ENCODE measurements around the gene YJU2. TPM values are rescaled to one million over a fixed set of nuclear protein-coding genes. Genes with fewer than 3 reads are reported as not detected.

Gene YJU2
- total and polyA plus RNA-seq, 4 donors = 6.5 to 12.7 (median 10.3) TPM

- Histone ChIP-seq H3K4me1 (ENCODE audit: control insufficient read depth in 4 of 4, insufficient read depth in 4 of 4, low read length in 3 of 4) (no peaks in the 10 kb centered on the region), H3K27ac (ENCODE audit: low read depth in 1 of 2, low read length in 2 of 2) (no peak within 1 kb of the TSS), H3K36me3 (ENCODE audit: control insufficient read depth in 4 of 4, insufficient read depth in 3 of 4, low read depth in 1 of 4, low read length in 3 of 4) (no peaks in the 10 kb centered on the region), H3K9me3 (ENCODE audit: control insufficient read depth in 4 of 4, low read length in 3 of 4) (no peaks in the 10 kb centered on the region), H3K9ac (ENCODE audit: low read depth in 1 of 2, low read length in 2 of 2) (no peak within 1 kb of the TSS), H3K27me3 (ENCODE audit: control insufficient read depth in 4 of 4, insufficient read depth in 4 of 4, low read length in 3 of 4) (no peaks in the 10 kb centered on the region), H3K4me3 (ENCODE audit: low read depth in 1 of 3, low read length in 3 of 3) (no peak within 1 kb of the TSS)
- TF ChIP-seq SP1 (IDR thresholded peaks at IDR 0.05) = no peak
- TF ChIP-seq, protein P1, sequence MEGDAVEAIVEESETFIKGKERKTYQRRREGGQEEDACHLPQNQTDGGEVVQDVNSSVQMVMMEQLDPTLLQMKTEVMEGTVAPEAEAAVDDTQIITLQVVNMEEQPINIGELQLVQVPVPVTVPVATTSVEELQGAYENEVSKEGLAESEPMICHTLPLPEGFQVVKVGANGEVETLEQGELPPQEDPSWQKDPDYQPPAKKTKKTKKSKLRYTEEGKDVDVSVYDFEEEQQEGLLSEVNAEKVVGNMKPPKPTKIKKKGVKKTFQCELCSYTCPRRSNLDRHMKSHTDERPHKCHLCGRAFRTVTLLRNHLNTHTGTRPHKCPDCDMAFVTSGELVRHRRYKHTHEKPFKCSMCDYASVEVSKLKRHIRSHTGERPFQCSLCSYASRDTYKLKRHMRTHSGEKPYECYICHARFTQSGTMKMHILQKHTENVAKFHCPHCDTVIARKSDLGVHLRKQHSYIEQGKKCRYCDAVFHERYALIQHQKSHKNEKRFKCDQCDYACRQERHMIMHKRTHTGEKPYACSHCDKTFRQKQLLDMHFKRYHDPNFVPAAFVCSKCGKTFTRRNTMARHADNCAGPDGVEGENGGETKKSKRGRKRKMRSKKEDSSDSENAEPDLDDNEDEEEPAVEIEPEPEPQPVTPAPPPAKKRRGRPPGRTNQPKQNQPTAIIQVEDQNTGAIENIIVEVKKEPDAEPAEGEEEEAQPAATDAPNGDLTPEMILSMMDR (IDR thresholded peaks at IDR 0.05; ENCODE audit: low read depth, low read length, missing input control) = no peak
- no peak for DNase-seq (ENCODE audit: low spot score)
- WGBS = 73% methylated on average over 8 of the region's 8 CpGs
Observed at GRCh38 chr19:4302243-4302640, 55.4 kb downstream of the YJU2 start, which contains the start of gene TMIGD2. Gene TMIGD2 (minus strand): TSS chr19:4302389. CDS start chr19:4302385, 4 bp downstream.

DNA sequence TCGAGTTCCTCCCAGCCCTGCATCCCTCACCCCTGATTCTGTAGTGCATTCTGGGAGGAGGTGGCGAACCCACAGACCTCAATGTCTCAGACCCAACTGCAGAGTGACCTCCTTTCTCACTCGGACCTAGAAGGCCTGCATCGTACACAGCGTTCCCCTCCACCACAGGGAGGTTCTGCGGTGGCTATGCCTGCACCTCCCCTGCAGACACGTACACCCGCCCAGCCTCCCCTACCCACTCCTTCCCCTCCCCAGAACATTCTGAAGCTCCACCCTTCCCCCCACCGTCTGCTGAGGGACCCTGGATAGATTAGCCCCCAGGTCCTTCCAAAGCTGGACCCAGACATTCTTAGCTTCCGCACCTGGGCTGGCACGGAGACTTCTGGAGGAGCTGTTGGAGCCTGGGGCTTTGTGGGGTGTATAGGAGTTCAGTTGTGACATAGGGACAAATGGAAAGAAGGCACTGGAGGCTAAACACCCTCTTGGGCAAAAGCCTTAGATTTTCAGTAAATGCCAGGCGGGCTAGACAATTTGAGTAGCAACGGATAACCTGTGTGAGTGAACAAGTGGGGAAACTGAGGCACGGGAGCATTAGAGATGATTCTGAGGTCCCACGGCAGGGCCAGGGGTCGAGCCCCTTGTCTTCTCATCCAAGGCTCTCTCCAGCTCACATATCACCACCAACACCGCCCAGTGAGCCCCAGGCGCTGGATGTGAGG, 57.1 kb downstream of the YJU2 start:
- no peaks in the 10 kb centered on the region for H3K36me3 ChIP-seq (ENCODE audit: control insufficient read depth in 4 of 4, insufficient read depth in 3 of 4, low read depth in 1 of 4, low read length in 3 of 4)
- TF ChIP-seq NR2F2 (IDR thresholded peaks at IDR 0.05) (no peak), TAF1 (conservative IDR thresholded peaks at IDR 0.05) (no peak), YY1 (IDR thresholded peaks at IDR 0.05) (no peak), SP1 (IDR thresholded peaks at IDR 0.05) (no peak), FOXA1 (IDR thresholded peaks at IDR 0.05) (no peak), RAD21 (IDR thresholded peaks at IDR 0.05) (no peak), GABPA (IDR thresholded peaks at IDR 0.05 in 1 of 2, conservative IDR thresholded peaks at IDR 0.05 in 1 of 2) (no peak), EGR1 (IDR thresholded peaks at IDR 0.05; ENCODE audit: low read depth in 2 of 2) (no peak), HNF4A (conservative IDR thresholded peaks at IDR 0.05) (no peak), JUND (IDR thresholded peaks at IDR 0.05) (no peak), HNF4G (IDR thresholded peaks at IDR 0.05) (no peak), FOXA2 (IDR thresholded peaks at IDR 0.05) (no peak), RXRA (IDR thresholded peaks at IDR 0.05) (no peak)
- TF ChIP-seq, protein P1 (IDR thresholded peaks at IDR 0.05; ENCODE audit: low read depth, low read length, missing input control) = no peak
- TF ChIP-seq, protein P2, sequence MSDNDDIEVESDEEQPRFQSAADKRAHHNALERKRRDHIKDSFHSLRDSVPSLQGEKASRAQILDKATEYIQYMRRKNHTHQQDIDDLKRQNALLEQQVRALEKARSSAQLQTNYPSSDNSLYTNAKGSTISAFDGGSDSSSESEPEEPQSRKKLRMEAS (IDR thresholded peaks at IDR 0.05) = no peak
- TF ChIP-seq, protein P3, sequence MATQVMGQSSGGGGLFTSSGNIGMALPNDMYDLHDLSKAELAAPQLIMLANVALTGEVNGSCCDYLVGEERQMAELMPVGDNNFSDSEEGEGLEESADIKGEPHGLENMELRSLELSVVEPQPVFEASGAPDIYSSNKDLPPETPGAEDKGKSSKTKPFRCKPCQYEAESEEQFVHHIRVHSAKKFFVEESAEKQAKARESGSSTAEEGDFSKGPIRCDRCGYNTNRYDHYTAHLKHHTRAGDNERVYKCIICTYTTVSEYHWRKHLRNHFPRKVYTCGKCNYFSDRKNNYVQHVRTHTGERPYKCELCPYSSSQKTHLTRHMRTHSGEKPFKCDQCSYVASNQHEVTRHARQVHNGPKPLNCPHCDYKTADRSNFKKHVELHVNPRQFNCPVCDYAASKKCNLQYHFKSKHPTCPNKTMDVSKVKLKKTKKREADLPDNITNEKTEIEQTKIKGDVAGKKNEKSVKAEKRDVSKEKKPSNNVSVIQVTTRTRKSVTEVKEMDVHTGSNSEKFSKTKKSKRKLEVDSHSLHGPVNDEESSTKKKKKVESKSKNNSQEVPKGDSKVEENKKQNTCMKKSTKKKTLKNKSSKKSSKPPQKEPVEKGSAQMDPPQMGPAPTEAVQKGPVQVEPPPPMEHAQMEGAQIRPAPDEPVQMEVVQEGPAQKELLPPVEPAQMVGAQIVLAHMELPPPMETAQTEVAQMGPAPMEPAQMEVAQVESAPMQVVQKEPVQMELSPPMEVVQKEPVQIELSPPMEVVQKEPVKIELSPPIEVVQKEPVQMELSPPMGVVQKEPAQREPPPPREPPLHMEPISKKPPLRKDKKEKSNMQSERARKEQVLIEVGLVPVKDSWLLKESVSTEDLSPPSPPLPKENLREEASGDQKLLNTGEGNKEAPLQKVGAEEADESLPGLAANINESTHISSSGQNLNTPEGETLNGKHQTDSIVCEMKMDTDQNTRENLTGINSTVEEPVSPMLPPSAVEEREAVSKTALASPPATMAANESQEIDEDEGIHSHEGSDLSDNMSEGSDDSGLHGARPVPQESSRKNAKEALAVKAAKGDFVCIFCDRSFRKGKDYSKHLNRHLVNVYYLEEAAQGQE (IDR thresholded peaks at IDR 0.05) = no peak
- TF ChIP-seq, protein P4, sequence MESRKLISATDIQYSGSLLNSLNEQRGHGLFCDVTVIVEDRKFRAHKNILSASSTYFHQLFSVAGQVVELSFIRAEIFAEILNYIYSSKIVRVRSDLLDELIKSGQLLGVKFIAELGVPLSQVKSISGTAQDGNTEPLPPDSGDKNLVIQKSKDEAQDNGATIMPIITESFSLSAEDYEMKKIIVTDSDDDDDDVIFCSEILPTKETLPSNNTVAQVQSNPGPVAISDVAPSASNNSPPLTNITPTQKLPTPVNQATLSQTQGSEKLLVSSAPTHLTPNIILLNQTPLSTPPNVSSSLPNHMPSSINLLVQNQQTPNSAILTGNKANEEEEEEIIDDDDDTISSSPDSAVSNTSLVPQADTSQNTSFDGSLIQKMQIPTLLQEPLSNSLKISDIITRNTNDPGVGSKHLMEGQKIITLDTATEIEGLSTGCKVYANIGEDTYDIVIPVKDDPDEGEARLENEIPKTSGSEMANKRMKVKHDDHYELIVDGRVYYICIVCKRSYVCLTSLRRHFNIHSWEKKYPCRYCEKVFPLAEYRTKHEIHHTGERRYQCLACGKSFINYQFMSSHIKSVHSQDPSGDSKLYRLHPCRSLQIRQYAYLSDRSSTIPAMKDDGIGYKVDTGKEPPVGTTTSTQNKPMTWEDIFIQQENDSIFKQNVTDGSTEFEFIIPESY (IDR thresholded peaks at IDR 0.05) = no peak
- TF ChIP-seq, protein P5, sequence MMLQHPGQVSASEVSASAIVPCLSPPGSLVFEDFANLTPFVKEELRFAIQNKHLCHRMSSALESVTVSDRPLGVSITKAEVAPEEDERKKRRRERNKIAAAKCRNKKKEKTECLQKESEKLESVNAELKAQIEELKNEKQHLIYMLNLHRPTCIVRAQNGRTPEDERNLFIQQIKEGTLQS (IDR thresholded peaks at IDR 0.05) = no peak
- H3K9ac ChIP-seq (ENCODE audit: low read depth in 1 of 2, low read length in 2 of 2) = no peak overlapping the region
- no peak overlapping the region for H3K4me3 ChIP-seq (ENCODE audit: low read depth in 1 of 3, low read length in 3 of 3)
- H3K9me3 ChIP-seq (ENCODE audit: control insufficient read depth in 4 of 4, low read length in 3 of 4) = no peaks in the 10 kb centered on the region
- H3K27me3 ChIP-seq (ENCODE audit: control insufficient read depth in 4 of 4, insufficient read depth in 4 of 4, low read length in 3 of 4) = no peaks in the 10 kb centered on the region
- DNase-seq (ENCODE audit: low spot score) = no peak
- no peak overlapping the region for H3K27ac ChIP-seq (ENCODE audit: low read depth in 1 of 2, low read length in 2 of 2)
- H3K4me1 ChIP-seq (ENCODE audit: control insufficient read depth in 4 of 4, insufficient read depth in 4 of 4, low read length in 3 of 4) = no peaks in the 10 kb centered on the region
- WGBS = 53% methylated on average over 18 of the region's 18 CpGs

All from liver (tissue), 9 donors.